ENCODE results near the gene NPAS3. TPM values are rescaled to one million over a fixed set of nuclear protein-coding genes. Genes with fewer than 3 reads are reported as not detected.

NPAS3 gene
- total RNA-seq, 1 donor from 2014 or later: not detected

DNA sequence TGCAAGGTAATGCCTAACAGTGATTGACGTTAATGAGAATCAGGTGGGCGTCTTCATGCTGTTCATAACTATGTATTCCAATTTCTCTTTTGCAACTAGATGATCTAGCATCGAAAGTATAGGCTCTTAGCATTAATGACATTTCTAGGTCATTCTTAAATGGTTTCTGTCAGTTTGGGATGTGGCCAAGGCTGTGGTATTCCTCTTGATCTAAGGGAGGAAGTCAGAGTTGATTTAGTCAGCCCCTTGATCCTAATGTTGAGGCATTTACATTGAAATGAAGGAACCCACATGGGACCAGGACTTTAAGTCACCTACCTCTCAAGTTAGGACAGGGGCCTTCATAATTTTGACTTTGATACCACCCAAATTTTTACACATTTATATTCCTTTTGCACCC is 448.1 kb downstream of the NPAS3 start:
- TF ChIP-seq, protein P1, sequence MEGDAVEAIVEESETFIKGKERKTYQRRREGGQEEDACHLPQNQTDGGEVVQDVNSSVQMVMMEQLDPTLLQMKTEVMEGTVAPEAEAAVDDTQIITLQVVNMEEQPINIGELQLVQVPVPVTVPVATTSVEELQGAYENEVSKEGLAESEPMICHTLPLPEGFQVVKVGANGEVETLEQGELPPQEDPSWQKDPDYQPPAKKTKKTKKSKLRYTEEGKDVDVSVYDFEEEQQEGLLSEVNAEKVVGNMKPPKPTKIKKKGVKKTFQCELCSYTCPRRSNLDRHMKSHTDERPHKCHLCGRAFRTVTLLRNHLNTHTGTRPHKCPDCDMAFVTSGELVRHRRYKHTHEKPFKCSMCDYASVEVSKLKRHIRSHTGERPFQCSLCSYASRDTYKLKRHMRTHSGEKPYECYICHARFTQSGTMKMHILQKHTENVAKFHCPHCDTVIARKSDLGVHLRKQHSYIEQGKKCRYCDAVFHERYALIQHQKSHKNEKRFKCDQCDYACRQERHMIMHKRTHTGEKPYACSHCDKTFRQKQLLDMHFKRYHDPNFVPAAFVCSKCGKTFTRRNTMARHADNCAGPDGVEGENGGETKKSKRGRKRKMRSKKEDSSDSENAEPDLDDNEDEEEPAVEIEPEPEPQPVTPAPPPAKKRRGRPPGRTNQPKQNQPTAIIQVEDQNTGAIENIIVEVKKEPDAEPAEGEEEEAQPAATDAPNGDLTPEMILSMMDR (IDR thresholded peaks at IDR 0.05): no peak
- TF ChIP-seq EZH2 (IDR thresholded peaks at IDR 0.05) (no peak), EZH2phosphoT487 (IDR thresholded peaks at IDR 0.05) (no peak)
- Mint-ChIP-seq H3K27me3 (ENCODE audit: insufficient read depth, low read depth) (peaks cover 2% of the 10 kb centered on the region), H3K9me3 (no peaks in the 10 kb centered on the region), H3K4me3 (no peak overlapping the region), H3K27ac (no peak overlapping the region), H3K4me1 (peaks cover 13% of the 10 kb centered on the region), H3K36me3 (no peaks in the 10 kb centered on the region)
- DNase-seq (ENCODE audit: low spot score): no peak
- Histone ChIP-seq H3K79me2 (ENCODE audit: low read depth) (no peaks in the 10 kb centered on the region), H3K9me3 (ENCODE audit: low read depth) (no peaks in the 10 kb centered on the region), H3K4me2 (no peak overlapping the region), H4K20me1 (ENCODE audit: low read depth) (no peaks in the 10 kb centered on the region), H3K27ac (no peak overlapping the region), H3K4me1 (peaks cover 4% of the 10 kb centered on the region), H3F3A (ENCODE audit: low read depth) (no peaks in the 10 kb centered on the region), H3K36me3 (no peaks in the 10 kb centered on the region), H3K9ac (no peak overlapping the region), H2AFZ (replicated peaks) (no peak overlapping the region), H3K4me3 (no peak overlapping the region), H3K27me3 (no peaks in the 10 kb centered on the region)

GRCh38 chr14:33390335-33390734 is 451.7 kb downstream of the NPAS3 start:
- Histone ChIP-seq H3K36me3 (no peaks in the 10 kb centered on the region), H3K4me2 (no peak overlapping the region), H3K79me2 (ENCODE audit: low read depth) (no peaks in the 10 kb centered on the region), H3F3A (ENCODE audit: low read depth) (no peaks in the 10 kb centered on the region), H3K9me3 (ENCODE audit: low read depth) (no peaks in the 10 kb centered on the region), H3K4me3 (no peak overlapping the region), H3K27me3 (no peaks in the 10 kb centered on the region), H3K4me1 (no peaks in the 10 kb centered on the region), H3K9ac (no peak overlapping the region), H3K27ac (no peak overlapping the region), H2AFZ (replicated peaks) (no peak overlapping the region), H4K20me1 (ENCODE audit: low read depth) (no peaks in the 10 kb centered on the region)
- DNase-seq (ENCODE audit: low spot score): no peak
- Mint-ChIP-seq H3K4me3 (no peak overlapping the region), H3K27me3 (ENCODE audit: insufficient read depth, low read depth) (no peaks in the 10 kb centered on the region), H3K4me1 (peaks cover 8% of the 10 kb centered on the region), H3K27ac (no peak overlapping the region), H3K36me3 (no peaks in the 10 kb centered on the region), H3K9me3 (no peaks in the 10 kb centered on the region)
- TF ChIP-seq EZH2phosphoT487 (IDR thresholded peaks at IDR 0.05) (no peak), EZH2 (IDR thresholded peaks at IDR 0.05) (no peak)
- TF ChIP-seq, protein P1 (IDR thresholded peaks at IDR 0.05): no peak

DNA sequence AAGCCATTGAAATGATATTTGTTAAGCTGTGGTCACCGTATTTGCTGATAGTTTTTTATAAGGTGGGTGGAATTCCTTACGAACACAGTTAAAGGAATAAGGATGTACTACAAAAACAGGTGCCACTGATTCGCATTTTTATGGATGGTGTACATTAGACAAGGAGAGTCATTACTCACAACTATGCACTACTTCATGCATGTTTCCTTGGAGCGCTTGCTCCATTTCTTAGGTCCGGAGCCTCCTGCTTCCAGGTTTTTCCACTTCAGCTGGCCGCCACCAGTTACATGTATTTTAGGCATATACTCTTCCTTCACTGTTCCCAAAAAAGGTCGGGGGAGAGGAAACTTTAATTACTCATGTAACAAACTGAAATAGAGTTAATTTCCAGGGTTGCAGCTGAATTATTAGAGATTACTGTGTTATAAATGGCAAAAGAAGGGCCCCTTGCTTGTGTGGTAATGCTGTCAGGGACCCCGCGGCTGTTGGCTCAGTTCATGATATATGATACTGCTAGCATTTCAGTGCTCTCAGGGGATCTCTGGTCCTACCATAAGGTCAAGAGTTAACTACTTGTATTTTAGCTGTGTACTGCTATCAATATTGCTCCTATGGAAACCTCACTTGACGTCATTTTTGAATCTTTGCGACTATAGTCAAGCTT is 454.7 kb downstream of the NPAS3 start:
- Mint-ChIP-seq H3K9me3 (no peaks in the 10 kb centered on the region), H3K36me3 (no peaks in the 10 kb centered on the region), H3K27ac (no peak overlapping the region), H3K27me3 (ENCODE audit: insufficient read depth, low read depth) (no peaks in the 10 kb centered on the region), H3K4me1 (peaks cover 8% of the 10 kb centered on the region), H3K4me3 (no peak overlapping the region)
- no peaks in the 10 kb centered on the region for H3F3A ChIP-seq (ENCODE audit: low read depth)
- H4K20me1 ChIP-seq (ENCODE audit: low read depth): no peaks in the 10 kb centered on the region
- no peaks in the 10 kb centered on the region for H3K9me3 ChIP-seq (ENCODE audit: low read depth)
- TF ChIP-seq, protein P1 (IDR thresholded peaks at IDR 0.05): no peak
- TF ChIP-seq EZH2phosphoT487 (IDR thresholded peaks at IDR 0.05): no peak
- TF ChIP-seq EZH2 (IDR thresholded peaks at IDR 0.05): no peak
- H3K4me2 ChIP-seq: no peak overlapping the region
- DNase-seq (ENCODE audit: low spot score): no peak
- H2AFZ ChIP-seq (replicated peaks): no peak overlapping the region
- no peak overlapping the region for H3K9ac ChIP-seq
- no peaks in the 10 kb centered on the region for H3K79me2 ChIP-seq (ENCODE audit: low read depth)
- H3K4me3 ChIP-seq: no peak overlapping the region
- H3K27me3 ChIP-seq: no peaks in the 10 kb centered on the region
- no peak overlapping the region for H3K27ac ChIP-seq
- H3K36me3 ChIP-seq: no peaks in the 10 kb centered on the region
- H3K4me1 ChIP-seq: no peaks in the 10 kb centered on the region
